HG03064 (cell line): ENCODE data around the gene IFNGR1.
"Not testable (repeated sequence)": the region's sequence is repeated elsewhere in the genome, so short reads cannot be mapped to it uniquely, and the experiment has no call there.

Source experiments
- ATAC-seq: cut with Tn5 transposase; IDR thresholded peaks from one replicate; pipeline ENCODE4 v1.9.1; 2021; ENCODE audit warnings: low read depth; ENCODE audit not compliant: unreplicated experiment

Gene IFNGR1

DNA sequence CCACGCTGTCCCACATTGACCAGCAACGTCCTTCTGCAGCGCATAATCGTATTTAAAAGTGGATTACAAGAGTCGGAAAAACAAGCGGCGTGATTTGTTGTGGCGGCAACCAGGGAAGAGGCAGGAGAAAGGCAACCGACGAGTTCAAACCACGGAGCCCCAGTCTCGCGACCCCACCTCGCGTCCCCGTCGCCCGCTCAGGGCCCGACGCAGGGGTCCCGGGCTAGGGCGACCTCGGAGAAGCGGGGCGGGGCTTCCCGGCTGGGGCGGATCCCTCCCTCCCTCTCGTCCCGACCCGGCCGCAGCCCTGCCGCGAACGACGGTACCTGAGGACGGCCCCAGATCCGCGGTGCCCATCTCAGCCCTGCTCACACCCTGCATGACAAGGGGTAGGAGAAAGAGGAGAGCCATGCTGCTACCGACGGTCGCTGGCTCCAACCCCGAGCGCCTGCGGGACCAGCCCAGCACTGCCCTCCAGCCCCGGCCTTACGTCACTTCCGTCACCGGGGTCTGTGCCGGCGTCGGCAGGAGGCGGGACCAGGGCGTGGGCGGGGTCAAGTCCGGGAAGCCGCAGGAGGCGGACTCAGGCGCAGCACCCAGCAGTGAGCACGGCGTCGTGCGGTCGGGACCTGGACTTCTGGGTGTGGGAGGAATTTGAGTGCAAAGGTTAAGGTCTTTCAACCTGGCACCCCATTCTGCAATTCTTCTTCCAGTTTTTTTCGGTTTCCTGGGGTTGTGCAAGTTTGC lies at the start of gene IFNGR1:
Gene IFNGR1 (minus strand): TSS at position 469 of the 747 bp plus-strand sequence. CDS start 58 bp downstream, at position 411.
- ATAC-seq, result peak; percentile 90

GRCh38 chr6:137268911-137269310 lies 49.7 kb upstream of the IFNGR1 start:
- no peak for ATAC-seq

- no peak for ATAC-seq
These were observed 47.1 kb upstream of the IFNGR1 start for GRCh38 chr6:137266309-137266586.

GRCh38 chr6:137265561-137266308 lies 46.5 kb upstream of the IFNGR1 start:
- ATAC-seq, result no peak

DNA sequence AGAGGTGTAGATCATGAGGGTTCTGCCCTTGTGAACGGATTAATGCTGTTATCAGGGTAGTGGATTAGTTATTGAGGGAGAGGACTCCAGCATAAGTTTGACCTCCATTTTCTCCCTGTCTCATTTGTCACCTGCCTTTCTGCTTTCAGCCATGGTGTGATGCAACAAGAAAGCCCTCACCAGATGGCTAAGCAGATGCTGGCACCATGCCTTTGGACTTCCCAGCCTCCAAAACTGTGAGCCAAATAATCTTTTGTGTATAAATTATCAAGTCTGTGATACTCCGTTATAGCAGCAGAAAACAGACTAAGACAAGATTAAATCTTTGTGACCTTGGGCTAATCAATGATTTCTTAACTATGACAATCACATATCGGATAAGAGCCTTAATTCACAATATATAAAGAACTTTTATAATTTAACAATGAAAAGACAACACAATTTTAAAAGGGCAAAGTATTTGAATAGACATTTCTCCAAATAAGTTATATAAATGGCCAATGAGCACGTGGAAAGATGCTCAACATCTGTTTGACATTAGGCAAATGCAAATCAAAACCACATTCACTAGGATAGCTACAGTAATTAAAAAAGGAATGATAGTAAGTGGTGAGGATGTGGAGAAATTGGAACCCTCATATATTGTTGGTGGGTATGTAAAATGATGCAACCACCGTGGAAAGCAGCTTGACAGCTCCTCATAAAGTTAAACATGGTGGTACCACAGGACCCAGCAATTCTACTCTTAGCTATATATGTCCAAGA lies 45.3 kb upstream of the IFNGR1 start:
- no peak for ATAC-seq

DNA sequence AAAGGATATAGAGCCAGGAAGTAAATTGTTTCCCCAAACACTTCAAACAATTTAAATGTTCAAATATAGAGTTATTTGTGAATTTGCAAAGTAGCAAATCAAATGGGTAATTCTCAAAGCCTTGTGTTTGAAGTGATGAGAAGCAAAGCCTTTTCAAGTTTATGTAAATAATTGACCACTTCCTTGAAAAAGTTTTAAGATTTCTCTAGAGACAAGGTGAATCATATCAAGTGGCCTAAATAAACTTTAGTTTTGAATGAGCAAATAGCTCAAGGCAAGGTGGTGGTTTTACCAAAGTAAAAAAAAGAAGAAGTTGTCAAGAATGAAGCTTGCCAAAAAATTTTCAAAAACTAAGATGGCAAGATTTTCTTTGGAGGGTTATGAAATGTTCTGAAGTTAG lies 42.6 kb upstream of the IFNGR1 start:
- ATAC-seq, result no peak

- no peak for ATAC-seq
These were observed 42.2 kb upstream of the IFNGR1 start for GRCh38 chr6:137261361-137261760.

DNA sequence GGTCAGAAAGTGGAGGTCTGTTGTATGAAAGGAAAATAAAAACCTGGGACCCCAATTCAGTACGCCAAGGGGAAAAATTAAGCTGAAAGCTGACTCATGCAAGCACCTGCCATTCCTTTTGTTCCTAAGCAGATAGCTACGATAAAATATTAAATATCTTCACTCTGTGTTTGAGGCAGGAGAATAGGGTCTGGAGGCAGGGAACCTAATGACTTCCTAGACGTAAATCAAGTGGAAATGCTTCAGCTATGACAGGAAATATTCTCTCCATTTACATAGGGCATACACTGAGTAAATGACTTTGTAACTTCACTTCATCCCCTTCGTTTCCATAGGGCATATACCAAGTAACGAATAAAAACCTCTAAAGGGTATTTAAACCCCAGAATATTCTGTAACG lies 41.0 kb upstream of the IFNGR1 start:
- no peak for ATAC-seq

DNA sequence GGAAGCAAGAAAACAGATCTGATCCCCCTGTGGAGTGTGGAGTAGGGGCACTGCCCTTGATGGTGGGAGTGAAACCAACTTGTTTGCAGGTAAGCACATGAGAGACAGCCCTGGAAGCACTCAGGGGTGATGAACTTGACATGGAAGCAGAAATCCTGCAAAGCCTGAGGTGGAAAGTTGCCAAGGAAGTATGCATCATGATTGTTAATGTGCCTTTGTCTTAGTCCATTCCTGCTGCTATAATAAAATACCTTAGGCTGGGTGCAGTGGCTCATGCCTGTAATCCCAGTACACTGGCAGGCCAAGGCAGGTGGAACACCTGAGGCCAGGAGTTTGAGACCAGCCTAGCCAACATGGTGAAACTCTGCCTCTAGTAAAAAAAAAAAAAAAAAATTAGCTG lies 40.2 kb upstream of the IFNGR1 start:
- ATAC-seq, result no peak

GRCh38 chr6:137258170-137258569 lies 39.0 kb upstream of the IFNGR1 start:
- ATAC-seq, result no peak

- no peak for ATAC-seq
These were observed 37.3 kb upstream of the IFNGR1 start for GRCh38 chr6:137256350-137257103.

DNA sequence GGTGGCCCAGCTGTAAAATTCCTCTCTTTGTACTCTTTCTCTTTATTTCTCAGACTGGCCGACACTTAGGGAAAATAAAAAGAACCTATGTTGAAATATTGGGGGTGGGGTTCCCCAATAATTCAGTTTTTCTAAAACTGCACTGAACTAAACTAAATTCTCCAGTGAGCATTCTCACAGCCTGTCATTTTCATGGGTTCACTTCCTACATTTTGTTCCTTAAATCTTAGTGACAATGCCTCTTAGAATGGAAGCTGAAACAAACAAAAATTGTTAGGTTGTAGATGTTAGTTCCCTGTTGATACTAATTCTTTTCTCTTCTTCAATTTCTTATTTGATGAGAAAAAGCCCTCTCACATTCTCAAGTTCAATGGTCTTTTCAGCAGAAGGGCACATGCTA lies 35.8 kb upstream of the IFNGR1 start:
- ATAC-seq, result no peak

DNA sequence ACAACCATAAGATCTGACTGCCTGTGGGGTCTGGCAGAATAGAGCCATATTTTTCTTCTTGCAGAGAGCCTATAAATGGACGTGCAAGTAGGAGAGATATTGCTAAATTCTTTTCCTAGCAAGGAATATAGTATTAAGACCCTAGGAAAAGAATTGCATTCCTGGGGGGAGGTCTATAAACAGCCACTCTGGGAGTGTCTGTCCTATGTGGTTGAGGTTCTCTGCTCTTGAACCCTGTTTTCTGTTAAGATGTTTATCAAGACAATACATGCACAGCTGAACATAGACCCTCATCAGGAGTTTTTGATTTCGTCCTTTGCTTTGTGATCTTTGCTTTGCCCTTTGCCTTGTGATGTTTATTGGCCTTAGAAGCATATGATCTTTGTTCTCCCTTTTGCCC lies 35.2 kb upstream of the IFNGR1 start:
- not testable (repeated sequence) for ATAC-seq

DNA sequence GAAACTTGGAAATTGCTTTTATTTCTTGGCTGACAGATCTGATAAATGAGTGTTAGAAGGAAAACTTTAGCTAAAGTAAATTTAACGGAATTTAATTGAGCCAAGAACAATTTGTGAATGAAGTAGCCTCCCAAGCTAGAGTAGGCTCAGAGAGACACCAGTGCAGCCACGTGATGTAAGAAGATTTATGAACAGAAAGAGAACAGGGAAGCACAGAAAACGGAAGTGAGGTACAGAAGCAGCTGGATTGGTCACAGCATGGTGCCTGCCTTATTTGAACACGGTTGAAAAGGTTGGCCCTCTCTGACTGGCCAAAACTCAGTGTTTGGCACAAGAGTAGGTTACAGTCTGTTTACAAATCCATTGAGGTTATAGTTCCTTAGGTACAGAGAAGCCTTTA lies 29.5 kb upstream of the IFNGR1 start:
- no peak for ATAC-seq

DNA sequence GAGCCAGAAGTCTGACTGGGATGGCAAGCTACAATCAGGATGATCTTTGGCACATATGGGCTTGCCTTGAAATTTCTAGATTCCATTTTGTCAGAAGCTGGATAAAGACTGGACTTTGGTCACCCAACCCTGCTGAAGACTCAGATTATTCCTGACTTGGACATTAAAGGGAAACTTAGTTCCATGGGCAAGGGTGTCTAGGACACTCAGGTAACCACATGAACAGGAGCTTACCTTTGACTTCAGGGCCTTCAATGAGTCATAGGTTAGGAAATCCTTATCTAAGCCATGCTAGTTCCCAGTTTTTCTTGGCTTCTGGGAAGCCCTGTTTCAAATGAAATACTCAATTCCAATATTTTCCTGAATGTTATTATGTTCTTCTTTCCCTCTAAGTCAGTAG lies 28.5 kb upstream of the IFNGR1 start:
- ATAC-seq, result no peak

DNA sequence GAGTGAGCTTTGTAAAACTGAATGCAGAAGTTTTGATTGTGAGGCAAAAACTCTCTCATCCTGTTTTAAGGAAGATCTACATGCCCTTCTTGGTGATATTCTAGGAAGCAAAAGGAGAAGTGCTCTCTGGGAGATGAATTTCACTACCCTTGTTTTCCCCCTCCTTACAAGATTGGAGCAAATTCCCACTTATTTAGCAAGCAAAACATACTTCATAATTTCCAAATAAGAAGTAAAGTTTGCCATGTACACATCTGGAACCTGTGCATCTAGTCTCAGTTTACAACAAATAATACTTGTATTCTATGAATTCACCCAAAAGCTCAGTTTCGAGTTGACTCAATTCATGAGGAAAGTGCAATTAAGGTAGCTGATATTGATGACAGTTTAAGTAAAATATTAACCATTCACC lies 27.6 kb upstream of the IFNGR1 start:
- ATAC-seq, result no peak

DNA sequence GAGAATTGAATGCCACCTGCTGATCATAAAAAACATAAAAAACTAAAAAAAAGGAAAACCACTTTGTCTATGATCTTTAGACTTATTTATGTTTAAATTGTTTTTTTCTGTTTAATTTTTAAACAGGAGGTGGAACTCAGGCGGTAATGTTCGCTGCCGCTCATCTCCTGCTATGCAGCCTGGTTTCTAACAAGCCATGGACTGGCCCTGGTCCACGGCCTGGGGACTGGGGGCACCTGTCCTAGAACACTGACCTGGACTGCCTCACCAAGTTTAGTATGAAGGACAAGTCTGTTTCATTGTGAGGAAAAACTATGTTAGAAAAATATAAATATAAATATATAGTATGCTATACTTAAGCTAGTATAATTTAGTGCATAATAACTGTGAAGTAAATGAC lies 27.0 kb upstream of the IFNGR1 start:
- ATAC-seq, result no peak

DNA sequence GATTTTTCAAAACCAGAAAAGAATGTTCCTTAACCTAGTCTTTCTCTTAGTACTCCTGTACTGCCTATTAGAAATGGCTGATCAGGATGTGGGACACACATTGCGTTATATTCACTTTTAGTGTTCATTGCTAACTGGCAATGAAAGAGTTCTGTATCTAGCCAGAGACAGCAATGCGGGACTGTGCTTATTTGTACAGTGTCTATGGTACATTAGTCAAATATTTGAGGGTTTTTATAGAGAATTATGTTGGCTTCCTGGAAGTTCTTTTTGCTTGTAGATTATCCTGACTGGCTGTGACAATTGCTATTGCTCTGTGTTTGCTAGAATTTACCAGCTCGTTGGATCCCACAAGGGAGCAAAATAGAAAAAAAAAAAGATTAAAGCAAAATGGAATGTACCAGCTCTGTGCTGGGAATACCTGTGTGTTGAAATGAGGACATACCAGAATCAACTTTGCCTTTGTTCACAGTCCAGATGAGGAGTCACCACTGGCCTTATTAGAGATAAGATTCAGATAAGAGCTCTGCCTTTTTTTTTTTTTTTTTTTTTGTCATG lies 22.4 kb upstream of the IFNGR1 start:
- no peak for ATAC-seq

- ATAC-seq, result no peak
These were observed 21.0 kb upstream of the IFNGR1 start for GRCh38 chr6:137240168-137240567.

- no peak for ATAC-seq
These were observed 18.4 kb upstream of the IFNGR1 start for GRCh38 chr6:137237413-137238170.
